Fibroblast of lung (primary cell): Measurements from ENCODE around the gene OLIG1.

Experiments
- EZH2 ChIP-seq: IDR thresholded peaks from 2 replicates; pipeline ENCODE4 v1.5.1; 2012; ENCODE audit warnings: low read length, control low read depth, mild to moderate bottlenecking; ENCODE audit errors: missing control alignments
- TF ChIP-seq, protein P1 (sequence below), 2 donors: IDR thresholded peaks in 1 of 2; conservative IDR thresholded peaks in 1 of 2; 1 replicate in 1 of 2; 2 replicates in 1 of 2; pipeline ENCODE4 v1.5.1; 2011 to 2012; ENCODE audit warnings: low read length in 2 of 2, control low read depth in 1 of 2, inconsistent platforms in 1 of 2, low read depth in 1 of 2, mild to moderate bottlenecking in 1 of 2

GRCh38 chr21:33112681-33113080 lies 42.7 kb downstream of the OLIG1 start:
- no peak for TF ChIP-seq EZH2
- TF ChIP-seq, protein P1, sequence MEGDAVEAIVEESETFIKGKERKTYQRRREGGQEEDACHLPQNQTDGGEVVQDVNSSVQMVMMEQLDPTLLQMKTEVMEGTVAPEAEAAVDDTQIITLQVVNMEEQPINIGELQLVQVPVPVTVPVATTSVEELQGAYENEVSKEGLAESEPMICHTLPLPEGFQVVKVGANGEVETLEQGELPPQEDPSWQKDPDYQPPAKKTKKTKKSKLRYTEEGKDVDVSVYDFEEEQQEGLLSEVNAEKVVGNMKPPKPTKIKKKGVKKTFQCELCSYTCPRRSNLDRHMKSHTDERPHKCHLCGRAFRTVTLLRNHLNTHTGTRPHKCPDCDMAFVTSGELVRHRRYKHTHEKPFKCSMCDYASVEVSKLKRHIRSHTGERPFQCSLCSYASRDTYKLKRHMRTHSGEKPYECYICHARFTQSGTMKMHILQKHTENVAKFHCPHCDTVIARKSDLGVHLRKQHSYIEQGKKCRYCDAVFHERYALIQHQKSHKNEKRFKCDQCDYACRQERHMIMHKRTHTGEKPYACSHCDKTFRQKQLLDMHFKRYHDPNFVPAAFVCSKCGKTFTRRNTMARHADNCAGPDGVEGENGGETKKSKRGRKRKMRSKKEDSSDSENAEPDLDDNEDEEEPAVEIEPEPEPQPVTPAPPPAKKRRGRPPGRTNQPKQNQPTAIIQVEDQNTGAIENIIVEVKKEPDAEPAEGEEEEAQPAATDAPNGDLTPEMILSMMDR (conservative IDR thresholded peaks at IDR 0.05 in 1 of 2, IDR thresholded peaks at IDR 0.05 in 1 of 2; ENCODE audit: low read depth in 1 of 2, low read length in 2 of 2): no peak
